GM19397 (cell line): ENCODE results near the gene TMC1.
"Not testable (repeated sequence)": the region's sequence is repeated elsewhere in the genome, so short reads cannot be mapped to it uniquely, and the experiment has no call there.

Source experiments
- ATAC-seq: cut with Tn5 transposase; IDR thresholded peaks from one replicate; pipeline ENCODE4 v1.9.1; 2021; ENCODE audit warnings: mild to moderate bottlenecking, moderate library complexity; ENCODE audit not compliant: unreplicated experiment

The TMC1 gene

GRCh38 chr9:72809586-72809985 lies 288.2 kb downstream of the TMC1 start:
- ATAC-seq: no peak

DNA sequence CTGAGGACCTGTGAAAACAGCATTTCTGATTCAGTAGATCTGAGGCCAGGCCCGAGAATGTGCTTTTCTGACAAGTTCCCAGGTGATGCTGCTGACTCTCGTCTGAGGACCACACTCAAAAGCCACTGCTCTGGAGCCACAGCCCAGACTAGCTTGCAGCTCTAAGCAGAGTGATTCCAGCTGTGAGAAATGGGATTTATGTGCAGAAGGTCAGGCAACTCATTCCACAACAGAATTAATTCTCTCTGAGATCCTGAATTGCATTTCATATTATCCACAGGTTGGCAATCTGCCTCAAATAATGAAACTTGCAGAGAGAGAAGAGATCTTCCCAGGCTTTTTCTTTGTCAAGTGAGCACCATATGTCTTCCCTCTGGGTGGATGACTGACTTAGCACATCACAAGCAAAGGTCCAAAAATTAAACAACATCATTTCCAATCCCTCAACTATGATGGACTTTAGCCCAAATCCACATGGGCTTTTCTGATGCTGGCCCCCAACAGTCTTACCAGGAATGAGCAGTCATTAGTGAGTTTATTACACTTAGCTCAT lies 291.2 kb downstream of the TMC1 start:
- no peak for ATAC-seq

DNA sequence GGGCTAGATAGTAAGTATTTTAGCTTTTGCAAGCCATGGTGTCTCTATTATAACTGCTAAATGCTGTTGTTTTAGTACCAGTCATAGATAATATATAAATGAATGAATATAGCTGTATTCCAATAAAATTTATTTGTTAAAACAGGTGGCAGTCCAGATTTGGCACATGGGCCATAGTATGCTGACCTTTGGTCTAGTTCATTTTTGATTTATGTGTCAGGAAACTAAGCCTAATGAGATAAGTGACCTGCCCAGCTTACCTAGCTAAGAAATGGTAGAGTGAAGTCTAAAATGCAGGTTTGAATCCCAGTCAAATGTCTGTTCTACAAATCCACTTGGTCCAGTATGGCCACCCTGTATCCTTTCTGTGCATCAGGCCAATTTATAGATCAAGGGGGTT lies 292.1 kb downstream of the TMC1 start:
- no peak for ATAC-seq

DNA sequence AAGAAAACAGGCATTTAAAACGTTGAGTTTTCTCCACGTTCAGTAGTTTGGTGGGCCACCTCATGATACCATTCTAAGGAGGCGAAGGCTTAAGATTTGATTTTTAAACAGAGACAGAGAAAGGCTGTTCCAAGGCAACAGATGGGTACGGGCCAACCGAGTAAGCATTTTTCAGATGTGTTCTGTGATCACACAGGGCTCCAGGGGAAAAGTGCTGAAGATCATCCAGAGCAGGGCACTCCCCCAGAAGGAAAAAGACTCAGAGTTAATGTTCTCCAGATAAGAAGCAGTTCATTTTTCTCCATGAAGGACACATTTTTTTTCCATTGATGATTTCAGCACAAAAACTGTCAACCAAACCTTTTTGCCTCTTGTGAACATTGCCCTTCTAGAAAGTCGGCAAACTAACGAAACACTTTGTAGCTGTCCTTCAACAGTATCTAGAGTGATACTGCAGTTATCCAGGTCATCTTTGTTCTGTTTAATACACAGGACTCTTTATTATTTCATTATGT lies 292.7 kb downstream of the TMC1 start:
- no peak for ATAC-seq

DNA sequence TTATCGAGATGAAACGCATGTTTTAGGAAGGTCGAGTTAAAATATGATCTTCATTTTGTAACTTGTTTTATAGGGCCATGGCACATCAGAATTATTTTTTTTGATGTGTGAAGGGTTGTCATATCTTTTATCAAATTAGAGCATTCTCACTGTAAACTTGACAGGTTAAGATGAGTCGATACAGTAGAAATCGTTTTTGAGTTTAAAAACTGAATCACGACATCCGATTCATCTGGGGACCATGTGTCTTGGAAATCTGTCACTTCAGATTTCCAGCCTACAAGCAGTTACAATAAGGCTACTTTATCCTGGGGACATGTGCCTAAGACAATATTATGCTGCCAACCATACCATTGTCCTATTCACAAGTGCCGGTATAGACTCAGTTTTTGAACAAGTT lies 295.3 kb downstream of the TMC1 start:
- no peak for ATAC-seq

DNA sequence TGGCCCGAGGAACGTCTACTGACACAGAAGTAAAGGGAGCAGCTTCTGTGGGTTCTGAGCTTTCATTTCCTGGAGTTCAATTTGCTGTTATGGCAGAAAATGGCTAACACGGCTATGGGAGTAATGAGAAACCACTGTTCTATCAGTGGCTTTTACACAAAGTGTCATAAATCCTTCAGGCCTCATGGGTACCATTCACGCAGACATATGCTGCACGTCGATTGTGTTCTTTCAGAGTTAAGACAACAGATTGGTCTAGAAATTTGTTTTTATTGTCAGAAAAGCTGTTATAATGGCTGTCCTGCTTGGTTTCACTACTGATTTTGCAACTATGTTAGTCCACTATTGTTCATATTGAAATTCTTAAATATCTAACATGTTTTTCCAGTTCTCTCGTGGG lies 296.0 kb downstream of the TMC1 start:
- no peak for ATAC-seq

DNA sequence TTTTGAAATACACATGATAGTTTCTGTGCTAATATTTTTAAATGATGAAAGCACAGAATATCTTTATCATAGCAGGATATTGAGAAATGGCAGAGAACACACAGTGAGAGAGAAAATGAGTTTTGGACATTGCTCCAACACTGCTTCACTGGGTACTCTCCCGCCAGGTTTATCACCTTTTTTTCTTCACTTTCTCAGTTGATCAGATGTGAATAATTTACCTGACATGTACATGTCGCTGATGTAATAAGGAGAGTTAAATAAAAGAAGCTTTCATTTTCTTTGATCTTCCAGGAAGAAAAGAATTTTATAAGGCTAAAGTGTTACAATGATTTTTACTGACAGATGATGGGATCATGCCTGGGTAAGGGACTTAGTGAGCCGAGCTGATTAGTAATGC lies 297.0 kb downstream of the TMC1 start:
- no peak for ATAC-seq

DNA sequence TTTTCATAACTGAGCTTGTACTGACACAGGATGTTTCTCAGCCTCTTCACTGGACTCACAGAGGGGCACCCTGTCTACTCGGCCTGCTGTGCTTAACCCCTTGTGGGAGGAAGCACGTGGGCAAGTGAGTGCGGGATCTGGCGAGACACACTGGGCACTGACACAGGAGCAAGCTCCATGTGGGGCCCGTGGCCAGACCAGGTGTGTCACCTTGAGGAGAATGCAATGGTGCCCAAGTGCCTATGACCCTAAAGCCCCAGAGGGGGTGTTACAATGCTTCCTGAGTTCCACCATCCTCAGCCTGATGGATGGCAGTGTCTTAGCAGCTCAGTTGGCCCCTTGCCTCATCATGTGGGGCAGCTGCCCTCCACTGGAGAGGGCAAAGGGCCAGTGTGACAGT lies 302.6 kb downstream of the TMC1 start:
- ATAC-seq: no peak

DNA sequence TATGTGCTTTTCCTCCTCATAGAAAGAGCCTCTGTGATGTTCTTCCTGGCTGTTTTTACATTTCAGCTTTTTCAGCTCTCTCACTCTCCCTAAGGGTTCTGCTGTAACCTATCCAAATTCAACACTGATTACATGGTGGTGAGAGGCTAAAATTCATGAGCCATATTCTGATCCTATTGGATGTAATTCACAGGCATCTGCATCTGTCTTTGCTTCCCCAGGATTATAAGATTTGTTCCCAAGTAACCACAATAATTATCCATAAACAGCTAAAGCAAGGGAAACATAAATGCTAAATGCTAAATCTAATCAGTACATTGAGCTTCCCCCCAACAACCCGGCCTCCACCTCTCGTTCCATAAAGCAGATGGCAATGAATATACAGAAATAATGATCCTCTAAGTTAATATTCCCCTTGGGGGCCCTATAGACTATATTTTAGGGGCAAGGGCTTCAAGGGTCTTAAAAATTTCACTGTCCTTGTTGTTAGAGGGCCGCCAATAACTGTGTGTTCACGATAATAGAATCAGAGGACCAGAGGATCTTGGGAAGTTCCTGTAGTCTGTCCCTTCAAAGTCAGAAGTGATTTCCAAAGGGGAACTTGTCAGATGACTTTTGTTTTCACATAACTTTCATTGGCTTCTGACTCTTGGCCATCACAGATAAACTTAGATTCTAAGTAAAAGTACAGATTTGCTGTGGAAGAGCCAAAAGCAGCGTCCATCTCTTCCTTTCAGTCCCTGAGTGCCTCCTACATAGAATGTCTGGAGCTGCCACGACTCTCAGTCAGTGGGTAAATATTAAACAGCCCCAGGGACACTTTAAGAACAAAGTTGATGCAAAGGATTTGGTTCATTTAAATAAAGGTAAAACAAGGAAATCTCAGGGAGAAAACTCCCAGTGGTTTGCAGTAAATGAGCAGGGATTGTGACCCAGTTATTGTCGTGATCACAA lies 305.9 kb downstream of the TMC1 start:
- no peak for ATAC-seq

- ATAC-seq: no peak
Observed at GRCh38 chr9:72827950-72828731, 306.7 kb downstream of the TMC1 start.

DNA sequence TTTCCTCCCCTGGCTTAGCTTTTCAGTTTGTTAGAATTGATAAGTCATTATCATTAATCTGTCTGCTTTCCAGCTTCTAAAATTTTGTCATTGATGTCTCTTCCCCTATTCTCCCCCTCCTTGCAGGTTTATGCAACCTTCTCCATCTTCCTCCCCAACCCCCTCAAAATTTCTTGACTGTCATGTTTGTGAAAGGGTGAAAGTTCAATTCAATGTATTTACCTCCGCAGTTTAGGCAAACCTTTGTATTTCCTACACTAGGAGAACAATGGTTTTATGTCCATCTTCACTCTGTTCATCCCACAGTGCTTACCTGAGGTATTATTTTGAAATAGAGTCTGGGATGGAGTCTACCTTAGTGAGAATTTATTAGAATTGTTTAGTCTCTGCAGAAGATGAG lies 313.6 kb downstream of the TMC1 start:
- no peak for ATAC-seq

DNA sequence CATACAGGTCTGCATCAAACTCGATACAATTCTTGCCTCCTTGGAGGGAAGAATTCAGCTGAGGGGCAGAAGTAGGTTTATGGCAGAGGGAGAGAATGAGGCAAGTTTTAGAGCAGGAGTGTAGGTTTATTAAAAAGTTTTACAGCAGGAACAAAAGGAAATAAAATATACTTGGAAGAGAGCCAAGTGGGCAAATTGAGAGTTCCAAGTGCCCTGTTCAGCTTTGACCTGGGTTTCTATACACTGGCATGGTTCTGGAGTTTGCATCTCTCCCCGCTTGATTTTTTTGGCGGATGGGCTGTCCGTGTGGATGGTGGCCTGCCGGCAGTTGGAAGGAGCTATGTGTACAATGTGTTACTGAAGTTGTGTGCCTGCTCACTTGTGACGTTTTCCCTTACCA lies 315.4 kb downstream of the TMC1 start:
- no peak for ATAC-seq

GRCh38 chr9:72839085-72839484 lies 317.7 kb downstream of the TMC1 start:
- no peak for ATAC-seq

- ATAC-seq: no peak
Observed at GRCh38 chr9:72843520-72844439, 322.4 kb downstream of the TMC1 start.

- no peak for ATAC-seq
Observed at GRCh38 chr9:72844440-72844768, 323.0 kb downstream of the TMC1 start.

DNA sequence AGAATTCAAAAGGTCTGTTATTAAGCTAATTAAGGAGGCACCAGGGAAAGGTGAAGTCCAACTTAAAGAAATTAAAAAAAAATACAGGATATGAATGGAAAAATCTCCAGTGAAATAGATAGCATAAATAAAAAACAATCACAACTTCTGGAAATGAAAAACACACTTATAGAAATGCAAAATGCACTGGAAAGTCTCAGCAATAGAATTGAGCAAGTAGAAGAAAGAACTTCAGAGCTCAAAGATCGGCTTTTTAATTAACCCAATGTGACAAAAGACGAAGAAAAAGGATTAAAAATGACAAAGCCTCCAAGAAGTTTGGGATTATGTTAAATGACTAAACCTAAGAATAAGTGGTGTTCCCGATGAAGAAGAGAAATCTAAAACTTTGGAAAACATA lies 323.6 kb downstream of the TMC1 start:
- not testable (repeated sequence) for ATAC-seq

- ATAC-seq: not testable (repeated sequence)
Observed at GRCh38 chr9:72850209-72850608, 328.8 kb downstream of the TMC1 start.

DNA sequence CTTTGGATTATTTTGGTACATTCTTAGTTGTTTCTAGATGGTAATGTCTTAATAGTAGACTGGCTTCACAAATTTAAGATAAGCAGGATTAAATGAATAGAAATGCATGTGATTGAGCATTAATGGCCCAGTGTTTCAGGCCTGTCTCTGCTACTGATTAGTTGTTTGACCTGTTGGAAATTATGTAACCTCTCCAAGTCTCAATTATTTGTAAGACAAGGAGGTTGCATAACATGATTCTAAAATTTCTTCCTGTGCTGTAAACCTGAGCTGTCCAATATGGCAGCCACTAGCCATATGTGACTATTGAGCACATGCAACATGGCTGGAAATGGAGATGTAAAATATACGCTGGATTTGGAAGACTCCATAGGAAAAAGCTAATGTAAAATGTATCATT lies 333.9 kb downstream of the TMC1 start:
- no peak for ATAC-seq

GRCh38 chr9:72855890-72856523 lies 334.6 kb downstream of the TMC1 start:
- no peak for ATAC-seq

DNA sequence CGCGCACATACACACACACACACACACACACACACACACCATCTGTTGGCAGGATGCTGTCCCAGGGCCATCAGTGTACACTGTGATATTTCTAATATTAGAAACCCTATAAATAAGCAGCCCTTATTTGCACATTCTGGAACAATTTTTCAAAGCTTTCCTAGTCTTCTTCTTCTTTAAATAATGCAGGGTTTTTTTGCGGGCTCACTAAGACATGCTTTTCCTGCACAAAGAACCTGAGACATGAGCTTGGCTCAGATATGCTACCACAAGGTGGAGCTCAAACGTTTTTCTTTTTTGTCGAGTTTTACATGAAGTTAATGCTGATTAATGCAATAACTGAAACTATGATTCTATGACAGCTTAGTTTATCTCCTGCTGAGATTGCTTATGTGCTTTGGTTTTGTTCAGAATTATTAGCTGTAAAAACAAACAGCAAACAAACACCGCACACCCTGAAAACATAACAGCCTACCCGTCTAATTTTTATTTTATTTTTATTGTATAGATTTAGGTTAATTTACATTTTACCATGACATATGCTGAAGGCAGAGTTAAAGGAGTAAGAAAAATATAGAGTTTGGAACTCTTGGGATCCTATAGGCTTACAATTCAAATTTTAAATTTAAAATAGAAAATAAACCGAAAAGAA lies 335.7 kb downstream of the TMC1 start:
- ATAC-seq: no peak
